Suprapubic skin (tissue), 3 donors: ENCODE data around the gene TTC24.

Experiments
- POLR2A ChIP-seq, 2 donors: fragments of 450-650 bp; IDR thresholded peaks; one replicate each; pipeline ENCODE4 v1.6.1; 2017; ENCODE audit warnings: antibody characterized with exemption in 2 of 2, mild to moderate bottlenecking in 2 of 2, moderate library complexity in 2 of 2
- TF ChIP-seq, protein P1 (sequence below), 2 donors: fragments of 200-600 bp in 1 of 2; fragments of 450-650 bp in 1 of 2; sonication (generic) in 1 of 2; IDR thresholded peaks; one replicate each; pipeline ENCODE4 v1.5.1; 2016 to 2019; ENCODE audit warnings: antibody characterized with exemption in 2 of 2, mild to moderate bottlenecking in 1 of 2, moderate library complexity in 1 of 2

DNA sequence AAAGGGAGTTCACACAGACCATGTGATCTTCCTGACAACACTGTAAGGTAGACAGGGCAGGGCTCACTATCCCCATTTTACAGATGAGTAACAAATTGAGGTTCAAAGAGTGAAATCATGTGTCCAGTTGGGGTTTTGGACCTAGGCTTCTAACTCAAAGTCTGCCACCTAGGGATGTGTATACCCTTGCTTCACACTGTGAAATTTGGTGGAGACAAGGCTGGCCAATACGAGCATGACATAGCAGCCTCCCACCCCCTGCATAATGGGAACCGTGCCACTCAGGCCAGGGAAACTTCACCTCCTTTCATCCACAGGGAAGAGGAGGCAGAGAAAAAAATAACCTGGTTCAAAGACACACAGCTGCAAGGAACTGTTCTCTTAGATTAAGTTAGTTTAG is 14.0 kb upstream of the TTC24 start:
- no peak for TF ChIP-seq POLR2A (IDR thresholded peaks at IDR 0.05)
- TF ChIP-seq, protein P1, sequence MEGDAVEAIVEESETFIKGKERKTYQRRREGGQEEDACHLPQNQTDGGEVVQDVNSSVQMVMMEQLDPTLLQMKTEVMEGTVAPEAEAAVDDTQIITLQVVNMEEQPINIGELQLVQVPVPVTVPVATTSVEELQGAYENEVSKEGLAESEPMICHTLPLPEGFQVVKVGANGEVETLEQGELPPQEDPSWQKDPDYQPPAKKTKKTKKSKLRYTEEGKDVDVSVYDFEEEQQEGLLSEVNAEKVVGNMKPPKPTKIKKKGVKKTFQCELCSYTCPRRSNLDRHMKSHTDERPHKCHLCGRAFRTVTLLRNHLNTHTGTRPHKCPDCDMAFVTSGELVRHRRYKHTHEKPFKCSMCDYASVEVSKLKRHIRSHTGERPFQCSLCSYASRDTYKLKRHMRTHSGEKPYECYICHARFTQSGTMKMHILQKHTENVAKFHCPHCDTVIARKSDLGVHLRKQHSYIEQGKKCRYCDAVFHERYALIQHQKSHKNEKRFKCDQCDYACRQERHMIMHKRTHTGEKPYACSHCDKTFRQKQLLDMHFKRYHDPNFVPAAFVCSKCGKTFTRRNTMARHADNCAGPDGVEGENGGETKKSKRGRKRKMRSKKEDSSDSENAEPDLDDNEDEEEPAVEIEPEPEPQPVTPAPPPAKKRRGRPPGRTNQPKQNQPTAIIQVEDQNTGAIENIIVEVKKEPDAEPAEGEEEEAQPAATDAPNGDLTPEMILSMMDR (IDR thresholded peaks at IDR 0.05) = no peak
